Measurements from ENCODE around the gene TTBK2.
"Not testable (repeated sequence)": the region's sequence is repeated elsewhere in the genome, so short reads cannot be mapped to it uniquely, and the experiment has no call there.

Gene TTBK2

DNA sequence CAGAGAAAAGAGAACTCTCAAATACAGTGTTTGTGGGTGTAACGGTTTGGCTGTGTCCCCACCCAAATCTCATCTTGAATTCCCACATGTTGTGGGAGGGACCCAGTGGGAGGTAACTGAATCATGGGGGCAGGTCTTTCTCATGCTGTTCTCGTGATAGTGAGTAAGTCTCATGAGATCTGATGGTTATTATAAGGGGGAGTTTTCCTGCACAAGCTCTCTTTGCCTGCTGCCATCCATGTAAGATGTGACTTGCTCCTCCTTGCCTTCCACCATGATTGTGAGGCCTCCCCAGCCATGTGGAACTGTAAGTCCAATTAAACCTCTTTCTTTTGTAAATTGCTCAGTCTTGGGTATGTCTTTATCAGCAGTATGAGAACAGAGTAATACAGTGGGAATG lies 158.8 kb downstream of the TTBK2 start:
- not testable (repeated sequence) for H4K20me1 ChIP-seq (ENCODE audit: insufficient read depth, low read length); H3K4me2 ChIP-seq (ENCODE audit: low read length); H3K9ac ChIP-seq (ENCODE audit: low read length); H3K4me3 ChIP-seq (ENCODE audit: low read length); H3K27ac ChIP-seq (ENCODE audit: low read length); H3K4me1 ChIP-seq (ENCODE audit: low read length); H3K9me3 ChIP-seq (ENCODE audit: insufficient read depth, low read length); H3K36me3 ChIP-seq (replicated peaks; ENCODE audit: low read depth, low read length); H3K79me2 ChIP-seq (ENCODE audit: low read length); H2AFZ ChIP-seq (ENCODE audit: low read depth, low read length); H3K27me3 ChIP-seq (ENCODE audit: low read depth, low read length)

DNA sequence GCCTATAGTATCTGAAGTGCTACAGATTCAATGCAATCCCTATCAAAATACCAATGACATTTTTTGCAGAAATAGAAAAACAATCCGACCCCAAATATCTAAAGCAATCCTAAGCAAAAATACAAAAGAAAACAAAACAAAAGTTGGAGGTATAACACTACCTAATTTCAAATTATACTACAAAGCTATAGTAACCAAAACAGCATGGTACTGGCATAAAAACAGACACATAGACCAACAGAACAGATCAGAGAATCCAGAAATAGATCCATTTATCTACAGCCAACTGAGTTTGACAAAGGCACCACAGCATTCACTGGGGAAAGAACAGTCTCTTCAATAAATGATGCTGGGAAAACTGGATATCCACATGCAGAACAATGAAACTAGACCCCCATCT lies 159.8 kb downstream of the TTBK2 start:
- H3K27ac ChIP-seq (ENCODE audit: low read length) = no peak overlapping the region
- no peak overlapping the region for H3K4me3 ChIP-seq (ENCODE audit: low read length)
- no peaks in the 10 kb centered on the region for H3K27me3 ChIP-seq (ENCODE audit: low read depth, low read length)
- no peak for TF ChIP-seq EZH2phosphoT487 (IDR thresholded peaks at IDR 0.05; ENCODE audit: low read depth)
- TF ChIP-seq, protein P1, sequence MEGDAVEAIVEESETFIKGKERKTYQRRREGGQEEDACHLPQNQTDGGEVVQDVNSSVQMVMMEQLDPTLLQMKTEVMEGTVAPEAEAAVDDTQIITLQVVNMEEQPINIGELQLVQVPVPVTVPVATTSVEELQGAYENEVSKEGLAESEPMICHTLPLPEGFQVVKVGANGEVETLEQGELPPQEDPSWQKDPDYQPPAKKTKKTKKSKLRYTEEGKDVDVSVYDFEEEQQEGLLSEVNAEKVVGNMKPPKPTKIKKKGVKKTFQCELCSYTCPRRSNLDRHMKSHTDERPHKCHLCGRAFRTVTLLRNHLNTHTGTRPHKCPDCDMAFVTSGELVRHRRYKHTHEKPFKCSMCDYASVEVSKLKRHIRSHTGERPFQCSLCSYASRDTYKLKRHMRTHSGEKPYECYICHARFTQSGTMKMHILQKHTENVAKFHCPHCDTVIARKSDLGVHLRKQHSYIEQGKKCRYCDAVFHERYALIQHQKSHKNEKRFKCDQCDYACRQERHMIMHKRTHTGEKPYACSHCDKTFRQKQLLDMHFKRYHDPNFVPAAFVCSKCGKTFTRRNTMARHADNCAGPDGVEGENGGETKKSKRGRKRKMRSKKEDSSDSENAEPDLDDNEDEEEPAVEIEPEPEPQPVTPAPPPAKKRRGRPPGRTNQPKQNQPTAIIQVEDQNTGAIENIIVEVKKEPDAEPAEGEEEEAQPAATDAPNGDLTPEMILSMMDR (IDR thresholded peaks at IDR 0.05; ENCODE audit: low read depth, low read length) = no peak
- H3K9me3 ChIP-seq (ENCODE audit: insufficient read depth, low read length) = peaks cover 2% of the 10 kb centered on the region
- H3K4me1 ChIP-seq (ENCODE audit: low read length) = no peaks in the 10 kb centered on the region
- H3K9ac ChIP-seq (ENCODE audit: low read length) = no peak overlapping the region
- H3K36me3 ChIP-seq (replicated peaks; ENCODE audit: low read depth, low read length) = no peaks in the 10 kb centered on the region
- H4K20me1 ChIP-seq (ENCODE audit: insufficient read depth, low read length) = no peaks in the 10 kb centered on the region
- H3K4me2 ChIP-seq (ENCODE audit: low read length) = no peak overlapping the region
- no peaks in the 10 kb centered on the region for H3K79me2 ChIP-seq (ENCODE audit: low read length)
- no peak overlapping the region for H2AFZ ChIP-seq (ENCODE audit: low read depth, low read length)

DNA sequence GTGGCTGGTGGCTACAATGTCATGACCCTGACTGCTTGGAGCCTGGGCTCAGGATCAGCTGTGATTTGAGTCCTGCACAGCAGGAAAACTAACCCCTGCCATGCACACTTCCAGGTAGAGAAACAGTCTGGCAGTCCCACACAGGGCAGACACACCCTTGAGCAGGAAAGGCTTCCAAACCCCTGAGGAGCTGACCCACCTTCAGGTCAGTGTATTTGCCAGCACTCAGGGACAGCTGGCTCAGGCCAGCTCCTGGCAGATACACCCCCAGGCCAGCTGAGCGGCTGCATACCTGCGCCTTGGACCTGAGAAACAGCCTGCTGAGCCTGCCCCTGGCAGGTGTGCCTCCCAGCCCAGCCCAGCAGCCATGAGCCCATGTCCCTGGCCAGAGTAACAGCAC lies 161.5 kb downstream of the TTBK2 start:
- H3K27ac ChIP-seq (ENCODE audit: low read length) = no peak overlapping the region
- H3K79me2 ChIP-seq (ENCODE audit: low read length) = no peaks in the 10 kb centered on the region
- no peaks in the 10 kb centered on the region for H3K36me3 ChIP-seq (replicated peaks; ENCODE audit: low read depth, low read length)
- H3K4me3 ChIP-seq (ENCODE audit: low read length) = no peak overlapping the region
- H3K9me3 ChIP-seq (ENCODE audit: insufficient read depth, low read length) = peaks cover 2% of the 10 kb centered on the region
- TF ChIP-seq, protein P1 (IDR thresholded peaks at IDR 0.05; ENCODE audit: low read depth, low read length) = no peak
- TF ChIP-seq EZH2phosphoT487 (IDR thresholded peaks at IDR 0.05; ENCODE audit: low read depth) = no peak
- no peak overlapping the region for H3K9ac ChIP-seq (ENCODE audit: low read length)
- H3K4me1 ChIP-seq (ENCODE audit: low read length) = no peaks in the 10 kb centered on the region
- H2AFZ ChIP-seq (ENCODE audit: low read depth, low read length) = no peak overlapping the region
- no peaks in the 10 kb centered on the region for H4K20me1 ChIP-seq (ENCODE audit: insufficient read depth, low read length)
- no peak overlapping the region for H3K4me2 ChIP-seq (ENCODE audit: low read length)
- no peaks in the 10 kb centered on the region for H3K27me3 ChIP-seq (ENCODE audit: low read depth, low read length)

DNA sequence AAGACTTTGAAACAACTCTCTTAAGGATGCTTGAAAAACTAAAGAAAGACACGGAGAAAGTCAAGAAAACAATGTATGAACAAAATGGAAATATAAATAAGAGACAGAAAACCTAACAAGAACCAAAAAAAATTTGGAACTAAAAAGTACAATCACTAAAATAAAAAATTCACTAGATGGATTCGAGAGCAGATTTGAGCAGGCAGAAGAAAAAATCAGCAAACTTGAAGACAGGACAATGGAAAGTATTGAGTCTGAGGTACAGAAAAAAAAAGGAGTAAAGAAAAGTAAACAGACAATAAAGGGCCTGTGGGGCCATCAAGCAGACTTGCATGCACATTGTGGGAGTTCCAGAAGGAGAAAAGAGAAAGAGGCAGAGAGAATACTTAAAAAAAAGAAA lies 170.3 kb downstream of the TTBK2 start:
- TF ChIP-seq, protein P1 (IDR thresholded peaks at IDR 0.05; ENCODE audit: low read depth, low read length) = no peak
- no peak for TF ChIP-seq EZH2phosphoT487 (IDR thresholded peaks at IDR 0.05; ENCODE audit: low read depth)
- Histone ChIP-seq H3K9ac (ENCODE audit: low read length) (no peak overlapping the region), H3K27ac (ENCODE audit: low read length) (no peak overlapping the region), H3K4me3 (ENCODE audit: low read length) (no peak overlapping the region), H4K20me1 (ENCODE audit: insufficient read depth, low read length) (no peaks in the 10 kb centered on the region), H3K4me1 (ENCODE audit: low read length) (no peaks in the 10 kb centered on the region), H3K9me3 (ENCODE audit: insufficient read depth, low read length) (no peaks in the 10 kb centered on the region), H3K36me3 (replicated peaks; ENCODE audit: low read depth, low read length) (peaks cover 10% of the 10 kb centered on the region), H2AFZ (ENCODE audit: low read depth, low read length) (no peak overlapping the region), H3K4me2 (ENCODE audit: low read length) (no peak overlapping the region), H3K79me2 (ENCODE audit: low read length) (no peaks in the 10 kb centered on the region), H3K27me3 (ENCODE audit: low read depth, low read length) (no peaks in the 10 kb centered on the region)

DNA sequence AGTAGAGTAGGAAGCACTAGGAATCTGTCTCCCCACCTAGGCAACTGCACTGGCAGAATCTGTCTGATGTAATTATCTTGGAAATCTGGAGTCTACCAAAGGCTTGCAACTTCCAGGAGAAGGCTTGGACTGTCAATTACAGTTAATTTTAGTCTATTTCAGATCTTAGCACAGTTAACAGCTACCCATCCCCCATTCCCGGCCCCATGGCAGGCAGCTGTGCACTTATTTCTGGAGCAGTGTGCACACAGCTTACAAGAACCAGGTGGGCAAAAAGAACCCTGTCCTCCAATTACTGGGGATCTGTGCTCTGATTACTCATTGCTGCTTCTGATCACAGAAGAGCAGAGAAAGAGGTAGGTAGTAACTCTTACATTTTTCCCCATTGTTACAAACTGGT lies 171.3 kb downstream of the TTBK2 start:
- Histone ChIP-seq H4K20me1 (ENCODE audit: insufficient read depth, low read length) (no peaks in the 10 kb centered on the region), H3K4me3 (ENCODE audit: low read length) (no peak overlapping the region), H3K27ac (ENCODE audit: low read length) (no peak overlapping the region), H2AFZ (ENCODE audit: low read depth, low read length) (no peak overlapping the region), H3K79me2 (ENCODE audit: low read length) (no peaks in the 10 kb centered on the region), H3K36me3 (replicated peaks; ENCODE audit: low read depth, low read length) (peaks cover 10% of the 10 kb centered on the region), H3K4me2 (ENCODE audit: low read length) (no peak overlapping the region), H3K27me3 (ENCODE audit: low read depth, low read length) (no peaks in the 10 kb centered on the region), H3K9me3 (ENCODE audit: insufficient read depth, low read length) (no peaks in the 10 kb centered on the region), H3K4me1 (ENCODE audit: low read length) (no peaks in the 10 kb centered on the region), H3K9ac (ENCODE audit: low read length) (no peak overlapping the region)
- no peak for TF ChIP-seq EZH2phosphoT487 (IDR thresholded peaks at IDR 0.05; ENCODE audit: low read depth)
- TF ChIP-seq, protein P1 (IDR thresholded peaks at IDR 0.05; ENCODE audit: low read depth, low read length) = no peak

All from OCI-LY3 (cell line).